Hematopoietic multipotent progenitor cell treated with erythropoietin and hydrocortisone succinate and interleukin-3 and kit ligand, for 17 days (in vitro differentiated cells): ENCODE data around the gene ADAMTS2.

ENCODE experiments used
- DNase-seq: peaks from one replicate; pipeline ENCODE4 v3.0.0-alpha.2; 2015; ENCODE audit warnings: low spot score

Gene ADAMTS2

DNA sequence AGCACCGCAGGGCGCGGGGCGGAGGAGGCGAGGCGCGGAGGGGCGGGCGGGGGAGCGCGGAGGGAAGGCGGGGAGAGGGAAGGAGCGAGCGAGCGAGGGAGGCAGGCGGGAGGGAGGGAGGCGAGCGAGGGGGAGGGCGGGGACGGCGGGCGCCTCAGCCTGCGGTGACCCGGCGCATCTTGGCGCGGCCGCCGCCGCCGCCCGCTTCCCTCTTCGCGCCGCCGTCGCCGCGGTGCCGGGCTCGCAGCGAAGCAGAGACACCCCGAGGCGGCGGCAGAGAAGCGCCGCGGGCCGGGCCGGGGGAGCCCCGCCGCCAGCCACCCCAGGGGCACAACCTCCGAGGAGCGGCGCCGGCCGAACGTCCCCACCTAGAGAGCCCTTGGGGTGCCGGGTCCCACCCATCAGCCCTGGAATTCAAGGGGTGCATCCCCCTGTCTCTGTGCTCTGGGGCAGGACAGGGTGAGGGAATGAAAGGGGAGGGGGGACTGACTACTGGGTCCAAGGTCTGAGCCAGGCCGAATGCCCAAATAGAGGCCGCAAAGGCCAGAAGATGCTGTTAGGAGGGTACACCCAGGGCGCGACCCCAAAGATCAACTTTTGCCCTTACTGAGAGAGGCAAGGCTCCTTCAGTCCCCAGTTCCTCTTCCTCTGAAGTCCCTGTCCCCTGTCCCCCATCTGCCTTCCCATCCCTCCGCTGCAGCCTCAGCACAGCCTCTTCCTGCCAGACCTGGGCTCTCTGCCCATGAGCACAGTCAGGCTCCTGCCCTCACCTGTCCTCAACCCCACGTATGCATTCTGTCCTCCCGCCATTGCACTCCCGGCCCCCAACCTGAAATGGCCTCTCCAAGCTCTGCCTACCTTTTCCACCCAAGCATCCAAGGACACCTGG is at the start of gene ADAMTS2:
TSS of gene ADAMTS2 (minus strand) at position 29 of the 889 bp plus-strand sequence. CDS start 133 bp downstream, outside the sequence.
- DNase-seq, result no peak

DNA sequence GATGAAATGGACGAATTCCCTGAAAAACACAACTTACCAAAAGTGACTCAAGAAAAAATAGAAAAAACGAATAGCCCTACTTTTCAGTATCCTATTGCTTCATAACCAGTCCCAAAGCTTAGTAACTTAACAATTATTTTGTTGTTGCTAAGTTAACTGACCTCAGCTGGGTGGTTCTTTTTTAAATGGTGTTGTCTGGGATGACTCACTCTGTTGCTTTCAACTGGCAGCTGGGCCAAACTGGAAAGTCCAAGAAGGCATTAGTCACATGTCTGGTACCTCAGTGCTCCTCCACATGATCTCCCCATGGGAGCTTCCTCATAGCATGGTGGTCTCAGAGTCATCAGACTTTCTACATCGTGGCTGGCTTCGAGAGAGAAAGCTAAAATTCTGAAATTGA is 47.8 kb upstream of the ADAMTS2 start:
- DNase-seq, result no peak

DNA sequence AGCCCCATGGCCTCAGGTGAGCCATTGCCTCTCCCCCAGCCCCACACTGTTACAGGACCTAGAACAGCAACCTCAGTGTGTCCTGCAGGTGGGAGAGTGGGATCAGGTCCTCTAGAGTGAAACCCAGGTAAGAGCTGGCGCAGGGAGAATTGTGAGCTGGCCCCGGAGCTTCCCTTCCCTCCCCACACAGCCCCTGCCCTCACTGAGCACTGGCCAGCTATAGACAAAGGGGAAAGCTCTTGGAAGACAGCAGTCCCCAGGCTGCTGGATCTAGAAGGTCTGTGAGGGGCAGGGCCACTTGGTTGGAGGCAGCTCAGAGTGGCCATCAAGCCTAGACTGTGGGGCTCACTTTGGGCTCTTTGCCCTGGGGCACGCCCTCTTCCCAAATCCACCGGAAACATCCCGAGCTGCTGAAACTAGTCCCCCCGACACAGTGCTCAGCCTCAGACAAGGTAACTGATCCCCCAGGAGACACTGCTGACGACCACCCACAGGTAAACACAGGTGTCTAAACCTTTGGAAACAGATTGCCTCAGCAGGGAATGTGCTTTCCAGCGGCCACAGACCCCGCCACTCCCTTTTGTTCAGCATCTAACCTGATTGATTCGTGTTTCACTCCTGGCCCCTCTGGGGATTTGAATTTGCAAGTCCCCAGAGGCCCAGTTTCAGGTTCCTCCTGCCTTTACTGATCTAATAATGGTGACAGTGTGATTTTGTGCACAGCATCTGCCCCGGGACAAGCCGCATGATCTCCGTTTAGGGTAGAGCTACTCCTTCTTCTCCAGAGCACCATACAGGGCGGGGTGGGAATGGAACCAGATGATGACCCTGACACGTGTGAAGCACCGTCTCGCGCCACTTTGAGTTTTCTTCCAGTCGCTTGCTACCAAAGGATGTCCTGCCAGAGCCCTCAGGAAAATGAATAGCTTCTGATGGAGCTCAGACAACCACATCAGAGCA is 42.2 kb upstream of the ADAMTS2 start:
- no peak for DNase-seq

DNA sequence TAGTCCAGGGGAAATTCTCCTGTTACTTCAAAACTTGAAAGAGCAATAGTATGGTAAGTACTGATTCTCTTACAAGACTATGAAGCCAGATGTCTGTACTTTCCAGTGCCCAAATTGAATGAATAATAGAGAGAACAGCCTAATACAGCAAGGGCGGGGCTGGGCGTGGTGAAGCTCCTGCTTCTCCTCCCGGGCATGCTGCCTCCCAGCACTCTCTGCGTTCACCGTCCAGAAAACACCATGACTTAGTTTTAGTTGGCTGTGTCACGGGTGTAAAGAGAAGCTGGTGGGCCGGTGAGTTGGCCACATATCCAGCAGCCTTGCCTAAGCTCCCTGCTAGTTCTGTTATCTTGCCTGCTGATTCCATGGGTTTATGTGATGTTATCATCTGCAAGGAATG is 40.7 kb upstream of the ADAMTS2 start:
- no peak for DNase-seq

DNA sequence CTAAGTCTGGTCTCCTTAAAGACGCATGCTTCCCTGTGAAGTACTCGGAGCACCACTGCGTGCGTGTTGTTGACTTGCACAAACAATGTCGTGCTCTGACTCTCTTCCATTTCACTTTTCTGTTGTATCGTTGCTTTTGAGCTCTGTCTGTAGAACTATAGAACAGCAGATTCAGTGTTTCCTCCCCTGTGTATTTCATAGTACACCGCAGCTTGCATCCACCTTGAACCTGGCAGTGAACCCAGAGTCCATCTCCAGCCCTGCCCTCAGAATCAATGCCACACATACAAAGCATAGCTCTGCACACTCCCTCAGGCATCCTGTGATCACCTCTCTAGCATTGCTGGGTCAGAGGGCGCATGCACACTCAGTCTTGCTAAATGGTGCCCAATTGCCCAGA is 37.2 kb upstream of the ADAMTS2 start:
- no peak for DNase-seq

DNA sequence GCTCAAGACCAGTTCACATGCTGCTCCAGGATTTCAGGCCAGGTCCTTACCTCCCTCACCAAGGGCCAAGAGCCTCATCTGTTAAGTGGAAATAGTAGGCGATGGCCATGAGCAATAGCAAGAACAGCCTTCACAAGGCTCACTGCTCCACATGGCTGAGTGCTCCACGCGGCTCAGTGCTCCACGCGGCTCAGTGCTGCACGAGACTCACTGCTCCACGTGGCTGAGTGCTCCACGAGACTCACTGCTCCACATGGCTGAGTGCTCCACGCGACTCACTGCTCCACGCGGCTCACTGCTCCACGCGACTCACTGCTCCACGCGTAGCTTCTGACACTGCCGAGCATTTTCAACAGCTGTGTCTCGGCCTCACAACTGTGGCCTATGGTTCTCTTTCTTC is 36.4 kb upstream of the ADAMTS2 start:
- no peak for DNase-seq

DNA sequence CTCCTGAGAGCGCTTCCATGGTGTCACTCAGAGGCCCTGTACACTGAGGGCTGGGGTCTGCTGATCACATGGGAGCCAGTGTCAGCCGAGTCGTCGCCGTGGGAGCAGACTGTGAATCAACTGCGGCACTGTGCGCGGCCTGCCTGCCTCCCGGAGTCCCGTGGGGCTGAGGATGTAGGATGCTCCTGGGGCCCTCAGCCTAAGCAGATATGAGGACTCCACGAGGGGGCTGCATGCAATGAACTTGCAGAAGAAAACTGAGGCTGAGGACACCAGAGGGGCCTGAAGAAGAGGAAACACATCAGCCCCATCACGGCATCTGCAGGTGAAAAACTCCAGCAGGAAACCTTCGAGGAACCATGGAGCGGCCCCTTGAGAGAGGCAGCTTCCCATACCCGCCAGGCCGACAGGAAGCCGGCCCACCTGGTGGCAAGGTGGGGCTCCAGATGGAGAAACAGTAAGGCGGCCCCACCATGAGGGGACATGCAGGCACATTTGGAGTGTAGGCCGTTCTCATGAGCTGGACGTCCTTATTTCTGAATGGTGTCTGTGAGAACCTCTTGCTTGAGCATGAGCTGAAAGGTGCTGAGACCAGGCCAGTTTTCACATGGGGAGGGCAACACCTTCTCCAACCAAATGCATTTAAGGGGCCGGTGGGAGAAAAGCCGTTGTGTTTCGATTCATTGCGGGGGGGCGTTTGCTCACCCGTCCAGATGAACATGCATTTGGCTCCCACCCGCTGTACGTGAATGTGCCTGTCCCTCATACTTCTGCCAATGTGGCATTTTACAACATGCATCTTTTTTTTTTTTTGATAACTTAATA is 35.2 kb upstream of the ADAMTS2 start:
- no peak for DNase-seq

DNA sequence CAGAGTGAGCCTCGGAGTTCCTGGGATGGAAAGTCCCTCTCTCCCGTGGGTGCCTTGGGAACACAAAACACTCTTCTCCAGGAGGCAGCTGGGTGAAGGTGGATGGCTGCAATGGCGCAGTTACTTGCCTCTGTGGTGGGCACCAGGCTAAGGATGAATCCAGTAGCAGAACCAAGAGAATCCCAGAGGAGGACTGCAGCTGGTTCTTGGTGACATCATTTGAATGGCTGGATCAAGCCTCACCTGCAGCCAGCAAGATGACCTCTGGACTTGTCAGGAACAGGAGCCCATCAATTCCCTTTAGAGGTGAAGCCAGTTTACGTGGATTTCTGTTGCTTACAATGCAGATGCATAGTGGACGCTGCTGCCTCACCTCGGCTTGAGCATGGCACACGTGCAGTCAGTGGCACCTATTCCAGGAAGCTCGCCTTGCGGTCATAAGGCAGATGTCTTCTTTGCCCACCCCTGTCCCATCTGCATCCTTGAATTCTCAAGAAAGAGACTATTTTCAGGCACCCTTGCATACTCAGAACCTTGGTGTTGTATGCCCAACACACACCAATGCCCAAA is 34.1 kb upstream of the ADAMTS2 start:
- no peak for DNase-seq

DNA sequence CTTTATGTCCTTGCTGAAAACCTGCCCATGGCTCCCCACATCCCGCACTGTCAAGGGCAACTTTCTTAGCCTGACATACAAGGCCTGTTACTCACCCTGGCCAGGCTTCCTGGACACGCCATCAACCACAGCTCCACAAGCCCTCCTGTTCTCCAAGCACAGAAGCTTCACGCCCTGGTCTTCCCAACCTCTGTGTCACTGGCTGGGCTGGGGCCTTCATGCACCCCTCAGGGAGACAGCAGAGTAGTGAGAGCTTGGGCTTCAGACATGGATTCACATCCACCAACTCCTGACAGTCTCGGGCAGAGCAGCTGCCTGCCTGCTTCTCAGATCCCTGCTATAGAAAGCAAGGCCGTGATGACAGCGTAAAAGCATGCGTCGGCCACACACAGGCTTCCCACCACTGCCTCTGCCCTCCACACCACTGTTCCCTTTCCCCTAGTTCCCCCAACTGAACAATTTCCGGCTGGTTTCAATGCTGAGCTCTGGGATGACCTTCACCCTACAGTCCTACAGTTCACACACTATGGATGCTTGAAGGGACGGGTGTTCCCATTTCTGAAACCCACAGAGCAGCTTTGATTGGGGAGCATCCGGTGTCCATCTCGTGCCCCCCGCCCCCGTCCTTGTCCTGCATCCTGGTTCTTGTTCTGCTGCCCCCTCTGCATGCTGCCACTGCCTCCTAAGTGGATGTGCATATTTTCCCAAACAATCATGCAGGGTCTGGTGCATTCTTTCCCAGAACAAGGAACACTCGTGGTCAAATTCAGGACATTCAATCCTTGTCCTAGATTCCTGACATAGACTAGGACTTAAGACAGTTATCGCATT is 33.4 kb upstream of the ADAMTS2 start:
- DNase-seq, result no peak

DNA sequence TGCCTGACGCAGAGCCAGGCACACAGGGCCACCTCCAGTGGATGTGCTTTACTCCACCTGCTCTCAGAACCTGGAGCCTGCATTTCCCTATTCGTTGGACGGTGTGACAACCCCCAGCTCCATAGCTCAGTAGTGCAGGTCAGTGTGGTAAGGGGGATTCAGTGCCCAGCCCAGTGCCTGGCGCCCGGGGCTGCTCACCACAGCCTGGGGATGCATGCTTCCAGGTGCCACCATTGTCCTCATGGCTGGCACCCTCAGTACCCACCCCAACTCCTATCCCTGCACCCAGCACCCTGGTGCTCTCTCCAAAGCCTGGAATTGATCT is 32.8 kb upstream of the ADAMTS2 start:
- DNase-seq, result no peak

DNA sequence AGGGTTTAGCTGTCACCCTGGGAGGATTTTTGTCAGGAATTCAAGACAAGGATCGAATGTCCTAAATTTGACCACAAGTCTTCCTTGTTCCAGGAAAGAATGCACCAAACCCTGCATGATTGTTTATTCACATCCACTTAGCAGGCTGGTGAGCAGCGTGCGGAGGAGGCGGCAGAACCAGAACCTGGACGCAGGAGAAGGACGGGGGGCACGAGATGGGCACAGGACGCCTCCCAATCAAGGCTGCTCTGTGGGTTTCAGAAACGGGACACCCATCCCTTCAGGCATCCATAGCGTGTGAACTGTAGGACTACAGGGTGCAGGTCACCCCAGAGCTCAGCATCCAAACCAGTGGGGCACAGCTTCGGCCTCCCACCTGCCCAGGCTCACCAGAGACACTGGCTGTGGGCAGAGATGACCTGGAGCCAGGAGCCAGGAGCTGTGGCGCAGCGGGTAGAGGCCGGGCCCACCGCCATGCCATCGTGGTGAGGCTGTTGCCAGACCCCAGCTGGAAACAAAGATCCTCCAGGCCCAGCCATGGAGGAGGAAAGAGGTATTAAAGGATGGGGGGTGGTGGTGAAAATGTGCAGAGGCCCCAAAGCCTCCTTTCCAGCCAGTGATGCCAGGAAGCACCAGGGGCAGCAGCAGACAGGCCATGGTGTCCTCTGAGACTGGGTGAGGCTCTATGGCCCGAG is 32.3 kb upstream of the ADAMTS2 start:
- DNase-seq, result no peak

DNA sequence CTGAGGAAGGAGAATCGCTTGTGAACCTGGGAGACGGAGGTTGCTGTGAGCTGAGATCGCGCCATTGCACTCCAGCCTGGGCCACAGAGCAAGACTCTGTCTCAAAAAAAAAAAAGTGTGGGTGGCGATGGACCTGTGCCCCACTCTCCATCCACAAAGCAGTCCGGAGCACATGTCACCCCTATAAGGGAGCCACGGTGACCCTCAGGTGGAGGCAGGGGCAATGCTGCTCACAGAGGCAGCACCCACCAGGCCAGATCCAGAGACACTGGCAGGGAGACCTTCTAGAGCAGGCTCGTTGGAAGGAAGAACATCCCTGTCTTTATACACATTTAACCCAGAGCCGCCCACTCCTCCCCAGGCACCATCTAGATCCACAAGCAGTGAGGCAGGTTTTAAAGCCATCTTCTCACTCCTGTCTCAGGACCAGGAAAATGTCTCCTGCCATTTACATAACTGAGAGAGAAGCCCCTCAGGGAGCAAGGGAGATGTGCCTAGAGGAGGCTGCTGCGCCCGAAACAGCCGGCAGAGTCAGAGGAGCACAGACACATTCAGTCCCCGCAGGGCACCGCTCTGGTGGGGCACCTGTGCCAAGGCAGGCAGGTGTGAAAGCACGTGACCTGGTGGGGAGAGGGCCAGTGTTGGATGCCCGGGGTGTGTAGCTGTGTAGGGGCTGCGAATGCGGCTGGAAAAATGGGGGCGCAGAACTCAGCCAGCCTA is 31.6 kb upstream of the ADAMTS2 start:
- DNase-seq, result no peak

DNA sequence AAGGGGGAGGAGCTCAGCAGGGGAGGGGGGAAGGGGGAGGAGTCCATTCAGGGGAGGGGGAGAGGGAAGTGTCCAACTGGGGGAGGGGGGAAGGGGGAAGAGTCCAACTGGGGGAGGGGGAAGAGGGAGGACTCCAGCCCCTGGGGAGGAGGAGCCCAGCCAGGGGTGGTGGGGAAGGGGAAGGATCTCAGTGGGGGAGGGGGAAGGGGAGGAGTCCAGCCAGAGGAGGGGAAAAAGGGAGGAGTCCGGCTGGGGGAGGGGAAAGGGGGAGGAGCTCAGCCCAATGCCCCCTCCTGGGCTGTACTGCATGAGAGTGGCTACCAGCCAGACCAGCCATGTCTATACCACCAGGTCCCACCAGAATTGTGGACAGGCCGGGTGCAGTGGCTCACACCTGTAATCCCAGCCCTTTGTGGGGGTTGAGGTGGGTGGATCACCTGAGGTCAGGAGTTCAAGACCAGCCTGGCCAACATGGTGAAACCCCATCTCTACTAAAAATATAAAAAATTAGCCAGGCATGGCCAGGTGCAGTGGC is 30.6 kb upstream of the ADAMTS2 start:
- no peak for DNase-seq

DNA sequence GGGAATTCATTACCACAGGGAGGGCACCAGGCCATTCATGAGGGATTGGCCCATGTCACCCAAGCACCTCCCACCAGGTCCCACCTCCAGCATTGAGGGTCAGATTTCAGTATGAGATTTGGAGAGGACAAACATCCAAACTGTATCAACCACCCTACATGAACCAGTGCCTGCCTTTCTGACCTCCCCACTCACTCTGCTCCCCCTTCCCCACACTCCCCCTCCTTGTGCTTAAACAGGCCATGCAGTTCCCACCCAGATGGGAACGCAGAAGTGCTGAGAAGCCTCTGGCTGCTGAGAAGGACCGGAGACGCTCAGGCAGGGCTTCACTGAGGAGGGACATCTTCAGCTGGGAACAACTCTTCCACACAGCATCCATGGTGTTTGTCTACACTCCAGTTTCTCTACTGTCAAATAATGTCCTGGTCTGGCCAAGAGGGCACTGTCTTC is 30.0 kb upstream of the ADAMTS2 start:
- no peak for DNase-seq

DNA sequence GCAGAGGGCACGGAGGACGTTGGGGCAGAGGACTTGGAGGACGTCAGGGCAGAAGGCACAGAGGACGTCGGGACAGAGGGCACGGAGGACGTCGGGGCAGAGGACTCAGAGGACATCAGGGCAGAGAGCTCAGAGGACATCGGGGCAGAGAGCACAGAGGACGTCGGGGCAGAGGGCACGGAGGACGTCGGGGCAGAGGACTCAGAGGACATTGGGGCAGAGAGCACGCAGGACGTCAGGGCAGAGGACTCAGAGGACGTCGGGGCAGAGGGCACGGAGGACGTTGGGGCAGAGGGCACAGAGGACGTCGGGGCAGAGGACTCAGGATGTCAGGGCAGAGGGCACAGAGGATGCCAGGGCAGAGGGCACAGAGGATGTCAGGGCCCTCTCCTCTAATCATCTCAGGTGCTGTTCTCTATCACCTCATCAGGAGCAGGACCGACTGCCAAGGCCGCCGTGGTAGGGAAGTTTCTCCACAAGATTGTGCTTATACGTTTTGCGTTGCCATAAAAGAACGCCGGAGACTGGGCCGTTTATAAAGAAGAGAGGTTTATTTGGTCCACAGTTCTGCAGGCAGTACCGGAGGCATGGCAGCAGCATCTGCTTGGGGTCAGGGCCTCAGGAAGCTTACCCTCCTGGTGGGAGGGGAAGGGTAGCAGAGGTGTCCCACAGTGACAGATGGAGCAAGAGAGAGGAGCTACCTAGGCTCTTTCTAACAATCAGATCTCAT is 29.4 kb upstream of the ADAMTS2 start:
- no peak for DNase-seq

DNA sequence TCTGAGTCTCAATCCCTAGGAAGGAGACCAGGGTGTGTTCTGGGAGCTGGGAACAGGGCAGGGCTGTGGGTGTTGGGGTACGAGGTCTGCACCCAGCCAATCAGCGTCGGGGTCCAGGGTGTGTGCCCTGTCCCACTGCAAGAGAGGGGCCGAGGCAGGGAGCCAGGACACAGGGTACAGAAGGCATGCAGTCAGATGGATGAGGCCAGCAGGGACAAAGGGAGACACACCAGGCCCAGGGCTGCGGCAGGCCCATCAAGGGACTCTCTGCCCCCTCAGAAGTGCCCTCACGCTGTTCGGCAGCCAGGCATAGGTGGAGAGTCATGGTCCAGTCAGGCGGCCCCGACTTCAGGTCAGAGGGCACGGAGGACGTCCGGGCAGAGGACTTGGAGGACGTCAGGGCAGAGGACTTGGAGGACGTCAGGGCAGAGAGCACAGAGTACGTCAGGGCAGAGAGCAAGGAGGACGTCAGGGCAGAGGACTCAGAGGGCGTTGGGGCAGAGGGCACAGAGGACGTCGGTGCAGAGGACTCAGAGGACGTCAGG is 28.8 kb upstream of the ADAMTS2 start:
- no peak for DNase-seq

DNA sequence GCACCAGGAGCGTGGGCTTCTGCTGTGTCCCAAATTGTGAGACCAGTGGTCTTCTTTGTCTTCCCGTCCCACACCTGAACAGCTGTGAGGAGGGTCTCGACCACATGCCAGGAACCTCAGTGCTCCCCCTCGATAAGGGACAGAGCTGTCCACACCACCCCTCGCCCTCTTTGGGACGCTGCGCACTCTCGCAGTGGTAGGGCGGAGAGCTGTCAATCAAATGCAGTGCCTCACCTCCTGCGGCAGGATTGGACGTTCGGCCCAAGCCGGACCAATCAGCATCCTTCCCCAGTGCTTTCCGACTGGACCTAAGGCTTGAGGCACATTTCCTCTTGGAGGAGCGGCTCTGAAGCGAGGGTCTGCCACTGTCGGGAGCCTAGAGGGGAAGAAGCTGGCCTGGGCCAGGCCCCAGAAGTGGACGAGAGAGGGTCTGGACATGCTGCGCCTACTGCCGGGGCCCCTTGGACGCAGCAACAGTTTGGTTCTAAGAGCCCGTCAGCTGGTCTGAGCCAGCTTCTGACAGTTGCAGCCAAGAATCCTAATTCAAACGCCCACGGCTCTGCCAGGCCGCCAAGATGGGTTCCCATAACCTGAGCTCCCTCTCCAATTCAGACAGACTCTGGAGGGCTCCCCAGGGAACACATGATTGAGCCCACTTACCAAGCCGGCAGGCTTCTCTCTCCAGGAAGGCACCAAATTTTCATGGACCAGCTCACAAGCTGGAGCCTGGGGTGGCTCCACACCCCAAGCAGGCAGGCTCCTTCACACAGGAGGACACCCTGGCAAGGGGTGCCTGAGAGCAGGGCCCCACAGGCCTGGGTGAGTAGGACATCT is 28.1 kb upstream of the ADAMTS2 start:
- DNase-seq, result no peak
